Suprapubic skin (tissue), 4 donors: ENCODE results near the gene PLA2G15.

ENCODE experiments used
- CTCF ChIP-seq, 2 donors: fragments of 200-600 bp in 1 of 2; fragments of 450-650 bp in 1 of 2; sonication (generic) in 1 of 2; IDR thresholded peaks; one replicate each; pipeline ENCODE4 v1.5.1; 2016 to 2019; ENCODE audit warnings: antibody characterized with exemption in 2 of 2, mild to moderate bottlenecking in 1 of 2, moderate library complexity in 1 of 2
- POLR2A ChIP-seq, 2 donors: fragments of 450-650 bp; IDR thresholded peaks; one replicate each; pipeline ENCODE4 v1.6.1; 2017; ENCODE audit warnings: antibody characterized with exemption in 2 of 2, mild to moderate bottlenecking in 2 of 2, moderate library complexity in 2 of 2
- POLR2AphosphoS5 ChIP-seq, 3 donors: sonication (generic); formaldehyde crosslinking; IDR thresholded peaks; one replicate each; pipeline ENCODE4 v1.6.1; 2017; ENCODE audit warnings: antibody characterized with exemption in 3 of 3

- TF ChIP-seq POLR2A (IDR thresholded peaks at IDR 0.05) = no peak
- no peak for TF ChIP-seq CTCF (IDR thresholded peaks at IDR 0.05)
- TF ChIP-seq POLR2AphosphoS5 (IDR thresholded peaks at IDR 0.05) = no peak
Measured at GRCh38 chr16:68273896-68274295, 28.7 kb downstream of the PLA2G15 start.
